Adrenal gland (tissue), 5 donors: ENCODE data around the gene BTBD6.

Experiments used
- CTCF ChIP-seq, 6 experiments: fragments of 450-650 bp in 4 of 6; fragments of 200-600 bp in 2 of 6; sonication (generic) in 1 of 6; IDR thresholded peaks; 1 replicate in 5 of 6; 2 replicates in 1 of 6; pipeline versions ENCODE4 v1.5.1 to v1.8.0; 2016 to 2021; ENCODE audit warnings: antibody characterized with exemption in 6 of 6, mild to moderate bottlenecking in 2 of 6, moderate library complexity in 1 of 6
- POLR2A ChIP-seq, 2 donors: fragments of 450-650 bp; IDR thresholded peaks; one replicate each; pipeline ENCODE4 v1.6.1; 2017; ENCODE audit warnings: antibody characterized with exemption in 2 of 2, mild to moderate bottlenecking in 2 of 2, moderate library complexity in 1 of 2
- donor health status: DM: no; HTN: no; CAD: no.

- no peak for TF ChIP-seq CTCF (IDR thresholded peaks at IDR 0.05)
- no peak for TF ChIP-seq POLR2A (IDR thresholded peaks at IDR 0.05)
Observed at GRCh38 chr14:105214324-105214915, 33.9 kb upstream of the BTBD6 start.
